Transverse colon (tissue), 3 donors: ENCODE results near the gene PTPRG.

ENCODE experiments used
- POLR2A ChIP-seq: fragments of 450-650 bp; IDR thresholded peaks from one replicate; pipeline ENCODE4 v1.6.1; 2016; ENCODE audit warnings: antibody characterized with exemption, mild to moderate bottlenecking, moderate library complexity
- TF ChIP-seq, protein P1 (sequence below), 5 experiments: fragments of 200-600 bp in 3 of 5; fragments of 450-650 bp in 2 of 5; sonication (generic) in 3 of 5; IDR thresholded peaks; 1 replicate in 2 of 5; 2 replicates in 3 of 5; pipeline ENCODE4 v1.5.1; 2016 to 2017; ENCODE audit warnings: antibody characterized with exemption in 5 of 5, inconsistent platforms in 3 of 5, mild to moderate bottlenecking in 2 of 5, moderate library complexity in 1 of 5

GRCh38 chr3:61740494-61740893 is 179.1 kb downstream of the PTPRG start:
- no peak for TF ChIP-seq POLR2A
- TF ChIP-seq, protein P1, sequence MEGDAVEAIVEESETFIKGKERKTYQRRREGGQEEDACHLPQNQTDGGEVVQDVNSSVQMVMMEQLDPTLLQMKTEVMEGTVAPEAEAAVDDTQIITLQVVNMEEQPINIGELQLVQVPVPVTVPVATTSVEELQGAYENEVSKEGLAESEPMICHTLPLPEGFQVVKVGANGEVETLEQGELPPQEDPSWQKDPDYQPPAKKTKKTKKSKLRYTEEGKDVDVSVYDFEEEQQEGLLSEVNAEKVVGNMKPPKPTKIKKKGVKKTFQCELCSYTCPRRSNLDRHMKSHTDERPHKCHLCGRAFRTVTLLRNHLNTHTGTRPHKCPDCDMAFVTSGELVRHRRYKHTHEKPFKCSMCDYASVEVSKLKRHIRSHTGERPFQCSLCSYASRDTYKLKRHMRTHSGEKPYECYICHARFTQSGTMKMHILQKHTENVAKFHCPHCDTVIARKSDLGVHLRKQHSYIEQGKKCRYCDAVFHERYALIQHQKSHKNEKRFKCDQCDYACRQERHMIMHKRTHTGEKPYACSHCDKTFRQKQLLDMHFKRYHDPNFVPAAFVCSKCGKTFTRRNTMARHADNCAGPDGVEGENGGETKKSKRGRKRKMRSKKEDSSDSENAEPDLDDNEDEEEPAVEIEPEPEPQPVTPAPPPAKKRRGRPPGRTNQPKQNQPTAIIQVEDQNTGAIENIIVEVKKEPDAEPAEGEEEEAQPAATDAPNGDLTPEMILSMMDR (IDR thresholded peaks at IDR 0.05): no peak
